ENCODE results near the gene EOGT. TPM values are rescaled to one million over a fixed set of nuclear protein-coding genes. Genes with fewer than 3 reads are reported as not detected.

EOGT gene
- polyA plus RNA-seq, 1 experiment: 29.4 TPM

- no peak for DNase-seq (ENCODE audit: low read depth, low spot score)
- ChIA-PET POLR2A (no interaction called here), CTCF (no interaction called here)
- no peaks in the 10 kb centered on the region; the same call in 1 of the 2 replicates for H3K9me3 ChIP-seq (ENCODE audit: control insufficient read depth, insufficient read depth, low read length)
- TF ChIP-seq CTCF (IDR thresholded peaks at IDR 0.05; ENCODE audit: low read depth, low read length): no peak
- H3K4me3 ChIP-seq (ENCODE audit: low read depth, low read length): no peak overlapping the region
- peaks cover 23% of the 10 kb centered on the region for H3K27me3 ChIP-seq (ENCODE audit: control insufficient read depth, insufficient read depth, low read length)
- H3K27ac ChIP-seq (ENCODE audit: low read depth, low read length): no peak overlapping the region
Observed at GRCh38 chr3:68936856-68937255, 76.6 kb downstream of the EOGT start.

GRCh38 chr3:68935778-68936177 lies 77.7 kb downstream of the EOGT start:
- Histone ChIP-seq H3K27me3 (ENCODE audit: control insufficient read depth, insufficient read depth, low read length) (peaks cover 34% of the 10 kb centered on the region), H3K27ac (ENCODE audit: low read depth, low read length) (no peak overlapping the region), H3K4me3 (ENCODE audit: low read depth, low read length) (no peak overlapping the region), H3K9me3 (ENCODE audit: control insufficient read depth, insufficient read depth, low read length) (no peaks in the 10 kb centered on the region; the same call in 1 of the 2 replicates)
- ChIA-PET CTCF (interaction anchor here (0.7 kb wide), 1 partner anchor 17 kb away, joined by 3 read pairs; no protein-coding TSS in a partner anchor), POLR2A (no interaction called here)
- no peak for TF ChIP-seq CTCF (IDR thresholded peaks at IDR 0.05; ENCODE audit: low read depth, low read length)
- no peak for DNase-seq (ENCODE audit: low read depth, low spot score)

- Histone ChIP-seq H3K27ac (ENCODE audit: low read depth, low read length) (no peak overlapping the region), H3K27me3 (ENCODE audit: control insufficient read depth, insufficient read depth, low read length) (peaks cover 36% of the 10 kb centered on the region), H3K9me3 (ENCODE audit: control insufficient read depth, insufficient read depth, low read length) (no peaks in the 10 kb centered on the region; the same call in 1 of the 2 replicates), H3K4me3 (ENCODE audit: low read depth, low read length) (no peak overlapping the region)
- CTCF ChIA-PET: no interaction called here
- TF ChIP-seq CTCF (IDR thresholded peaks at IDR 0.05; ENCODE audit: low read depth, low read length): no peak
- no peak for DNase-seq (ENCODE audit: low read depth, low spot score)
- POLR2A ChIA-PET: no interaction called here
Observed at GRCh38 chr3:68931406-68932149, 81.9 kb downstream of the EOGT start.

Small RNA genes lying within 50 kb of the gene (small RNA-seq; reads per million reads assigned to genes)
- gene MIR3136 (ENCODE audit: insufficient read length, low read depth): 4.8 reads per million, percentile 48 among the genes with 10 or more reads in this experiment

Other genes with a start within 250 kb of the EOGT start
- gene TAFA4, start 81.1 kb downstream of the EOGT start, polyA plus RNA-seq (2011; rRNA removed): not detected in 2 replicates
- 18.1 and 21.1 TPM in 2 replicates for gene TMF1, start 38.6 kb upstream of the EOGT start, polyA plus RNA-seq (2011; rRNA removed)
- gene UBA3, start 66.7 kb upstream of the EOGT start, polyA plus RNA-seq (2011; rRNA removed): 81.1 and 111 TPM in 2 replicates
- gene ARL6IP5, start 71.3 kb upstream of the EOGT start, polyA plus RNA-seq (2011; rRNA removed): 150 and 204 TPM in 2 replicates
- gene LMOD3, start 108.9 kb upstream of the EOGT start, polyA plus RNA-seq (2011; rRNA removed): not detected in 2 replicates